Hepatocyte (in vitro differentiated cells): ENCODE measurements around the gene SLC30A5.
"Not testable (repeated sequence)": the region's sequence is repeated elsewhere in the genome, so short reads cannot be mapped to it uniquely, and the experiment has no call there.

Experiments
- EZH2 ChIP-seq: fragments of 200-600 bp; sonication (generic); IDR thresholded peaks from 2 replicates; pipeline ENCODE4 v1.6.1; 2016; ENCODE audit warnings: antibody characterized with exemption, mild to moderate bottlenecking, borderline replicate concordance
- TF ChIP-seq, protein P1 (sequence below): fragments of 200-600 bp; sonication (generic); IDR thresholded peaks from 2 replicates; pipeline ENCODE4 v1.5.1; 2016; ENCODE audit warnings: antibody characterized with exemption, mild to moderate bottlenecking; ENCODE audit not compliant: poor library complexity

DNA sequence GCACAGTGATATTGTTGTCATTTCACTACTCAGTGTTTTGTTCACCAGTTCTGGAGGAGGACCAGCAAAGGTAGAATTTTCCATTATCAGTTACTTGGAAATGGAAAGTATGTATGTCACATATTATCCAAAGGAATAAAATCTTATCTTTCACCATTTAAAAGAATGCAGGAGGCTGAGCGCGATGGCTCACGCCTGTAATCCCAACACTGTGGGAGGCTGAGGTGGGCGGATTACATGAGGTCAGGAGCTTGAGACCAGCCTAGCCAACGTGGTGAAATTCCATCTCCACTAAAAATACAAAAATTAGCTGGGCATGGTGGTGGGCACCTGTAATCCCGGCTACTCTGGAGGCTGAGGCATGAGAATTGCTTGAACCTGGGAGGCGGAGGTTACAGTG is 14.6 kb downstream of the SLC30A5 start:
- TF ChIP-seq, protein P1, sequence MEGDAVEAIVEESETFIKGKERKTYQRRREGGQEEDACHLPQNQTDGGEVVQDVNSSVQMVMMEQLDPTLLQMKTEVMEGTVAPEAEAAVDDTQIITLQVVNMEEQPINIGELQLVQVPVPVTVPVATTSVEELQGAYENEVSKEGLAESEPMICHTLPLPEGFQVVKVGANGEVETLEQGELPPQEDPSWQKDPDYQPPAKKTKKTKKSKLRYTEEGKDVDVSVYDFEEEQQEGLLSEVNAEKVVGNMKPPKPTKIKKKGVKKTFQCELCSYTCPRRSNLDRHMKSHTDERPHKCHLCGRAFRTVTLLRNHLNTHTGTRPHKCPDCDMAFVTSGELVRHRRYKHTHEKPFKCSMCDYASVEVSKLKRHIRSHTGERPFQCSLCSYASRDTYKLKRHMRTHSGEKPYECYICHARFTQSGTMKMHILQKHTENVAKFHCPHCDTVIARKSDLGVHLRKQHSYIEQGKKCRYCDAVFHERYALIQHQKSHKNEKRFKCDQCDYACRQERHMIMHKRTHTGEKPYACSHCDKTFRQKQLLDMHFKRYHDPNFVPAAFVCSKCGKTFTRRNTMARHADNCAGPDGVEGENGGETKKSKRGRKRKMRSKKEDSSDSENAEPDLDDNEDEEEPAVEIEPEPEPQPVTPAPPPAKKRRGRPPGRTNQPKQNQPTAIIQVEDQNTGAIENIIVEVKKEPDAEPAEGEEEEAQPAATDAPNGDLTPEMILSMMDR: not testable (repeated sequence)
- TF ChIP-seq EZH2: not testable (repeated sequence)
